ENCODE results near the gene KPNA3. TPM values are rescaled to one million over a fixed set of nuclear protein-coding genes. Genes with fewer than 3 reads are reported as not detected.

KPNA3 gene, protein sequence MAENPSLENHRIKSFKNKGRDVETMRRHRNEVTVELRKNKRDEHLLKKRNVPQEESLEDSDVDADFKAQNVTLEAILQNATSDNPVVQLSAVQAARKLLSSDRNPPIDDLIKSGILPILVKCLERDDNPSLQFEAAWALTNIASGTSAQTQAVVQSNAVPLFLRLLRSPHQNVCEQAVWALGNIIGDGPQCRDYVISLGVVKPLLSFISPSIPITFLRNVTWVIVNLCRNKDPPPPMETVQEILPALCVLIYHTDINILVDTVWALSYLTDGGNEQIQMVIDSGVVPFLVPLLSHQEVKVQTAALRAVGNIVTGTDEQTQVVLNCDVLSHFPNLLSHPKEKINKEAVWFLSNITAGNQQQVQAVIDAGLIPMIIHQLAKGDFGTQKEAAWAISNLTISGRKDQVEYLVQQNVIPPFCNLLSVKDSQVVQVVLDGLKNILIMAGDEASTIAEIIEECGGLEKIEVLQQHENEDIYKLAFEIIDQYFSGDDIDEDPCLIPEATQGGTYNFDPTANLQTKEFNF
- 28.6 and 28.7 TPM in 2 replicates for total RNA-seq

GRCh38 chr13:49792550-49793324 lies at the start of gene KPNA3:
TSS of gene KPNA3 (minus strand) at chr13:49792682. CDS start at chr13:49792506, 176 bp downstream.
- Mint-ChIP-seq H3K9me3 (no peaks in the 10 kb centered on the region), H3K27ac (peak within 1 kb of the TSS; percentile 97), H3K4me1 (peaks cover 31% of the 10 kb centered on the region), H3K27me3 (no peaks in the 10 kb centered on the region), H3K36me3 (ENCODE audit: low read depth) (peaks cover 6% of the 10 kb centered on the region), H3K4me3 (peak within 1 kb of the TSS; percentile 97)
- POLR2A ChIA-PET = interaction anchor here (0.6 to 2.4 kb wide), 37 partner anchors 9 to 1755 kb away, joined by 3 to 23 read pairs (median 4); partner anchors contain the start of genes ARL11, CAB39L, CDADC1 and EBPL
- DNase-seq = peak; percentile 88
- TF ChIP-seq, protein P1, sequence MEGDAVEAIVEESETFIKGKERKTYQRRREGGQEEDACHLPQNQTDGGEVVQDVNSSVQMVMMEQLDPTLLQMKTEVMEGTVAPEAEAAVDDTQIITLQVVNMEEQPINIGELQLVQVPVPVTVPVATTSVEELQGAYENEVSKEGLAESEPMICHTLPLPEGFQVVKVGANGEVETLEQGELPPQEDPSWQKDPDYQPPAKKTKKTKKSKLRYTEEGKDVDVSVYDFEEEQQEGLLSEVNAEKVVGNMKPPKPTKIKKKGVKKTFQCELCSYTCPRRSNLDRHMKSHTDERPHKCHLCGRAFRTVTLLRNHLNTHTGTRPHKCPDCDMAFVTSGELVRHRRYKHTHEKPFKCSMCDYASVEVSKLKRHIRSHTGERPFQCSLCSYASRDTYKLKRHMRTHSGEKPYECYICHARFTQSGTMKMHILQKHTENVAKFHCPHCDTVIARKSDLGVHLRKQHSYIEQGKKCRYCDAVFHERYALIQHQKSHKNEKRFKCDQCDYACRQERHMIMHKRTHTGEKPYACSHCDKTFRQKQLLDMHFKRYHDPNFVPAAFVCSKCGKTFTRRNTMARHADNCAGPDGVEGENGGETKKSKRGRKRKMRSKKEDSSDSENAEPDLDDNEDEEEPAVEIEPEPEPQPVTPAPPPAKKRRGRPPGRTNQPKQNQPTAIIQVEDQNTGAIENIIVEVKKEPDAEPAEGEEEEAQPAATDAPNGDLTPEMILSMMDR (IDR thresholded peaks at IDR 0.05) = no peak
- peak; percentile 89 for ATAC-seq (ENCODE audit: low read depth)
- CTCF ChIA-PET = interaction anchor here (1.0 to 1.6 kb wide), 4 partner anchors 54 to 1119 kb away, joined by 3 to 4 read pairs (median 3); partner anchors contain the start of genes CAB39L and EBPL
- intact Hi-C loops (cut with micrococcal nuclease) = loop anchor here (1.0 to 5.0 kb wide), 17 partner anchors 56 to 1792 kb away; partner anchors contain the start of genes ARL11, CAB39L, CDADC1 and EBPL

DNA sequence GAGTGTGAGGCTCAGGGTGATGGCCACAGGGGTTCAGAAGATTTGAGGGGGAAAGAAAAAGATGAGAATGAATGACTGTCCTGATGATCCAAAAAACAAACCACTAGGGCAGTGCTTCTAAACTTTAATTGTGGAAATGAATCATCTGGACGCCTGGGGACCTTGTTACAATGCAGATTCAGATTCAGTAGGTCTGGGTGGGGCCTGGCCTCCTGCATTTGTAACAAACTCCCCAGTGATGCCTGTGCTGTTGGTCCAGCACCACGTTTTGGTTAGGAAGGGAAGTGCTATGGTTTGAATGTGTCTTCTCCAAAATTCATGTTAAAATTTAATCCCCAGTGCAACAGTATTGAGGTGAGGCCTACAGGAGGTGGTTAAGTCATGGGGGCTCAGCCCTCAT lies 49.5 kb upstream of the KPNA3 start:
- Mint-ChIP-seq H3K27ac (no peak overlapping the region), H3K36me3 (ENCODE audit: low read depth) (no peaks in the 10 kb centered on the region), H3K4me1 (no peaks in the 10 kb centered on the region), H3K9me3 (no peaks in the 10 kb centered on the region), H3K4me3 (no peak overlapping the region), H3K27me3 (no peaks in the 10 kb centered on the region)
- no peak for DNase-seq
- intact Hi-C loops (cut with micrococcal nuclease) = no loop called here
- TF ChIP-seq, protein P1 (IDR thresholded peaks at IDR 0.05) = no peak
- CTCF ChIA-PET = no interaction called here
- POLR2A ChIA-PET = no interaction called here
- ATAC-seq (ENCODE audit: low read depth) = no peak

- no peak for DNase-seq
- POLR2A ChIA-PET = no interaction called here
- no peak for ATAC-seq (ENCODE audit: low read depth)
- Mint-ChIP-seq H3K27ac (no peak overlapping the region), H3K36me3 (ENCODE audit: low read depth) (no peaks in the 10 kb centered on the region), H3K9me3 (no peaks in the 10 kb centered on the region), H3K4me1 (no peaks in the 10 kb centered on the region), H3K4me3 (no peak overlapping the region), H3K27me3 (no peaks in the 10 kb centered on the region)
- intact Hi-C loops (cut with micrococcal nuclease) = no loop called here
- TF ChIP-seq, protein P1 (IDR thresholded peaks at IDR 0.05) = no peak
- CTCF ChIA-PET = no interaction called here
Observed at GRCh38 chr13:49840675-49841074, 48.2 kb upstream of the KPNA3 start.

DNA sequence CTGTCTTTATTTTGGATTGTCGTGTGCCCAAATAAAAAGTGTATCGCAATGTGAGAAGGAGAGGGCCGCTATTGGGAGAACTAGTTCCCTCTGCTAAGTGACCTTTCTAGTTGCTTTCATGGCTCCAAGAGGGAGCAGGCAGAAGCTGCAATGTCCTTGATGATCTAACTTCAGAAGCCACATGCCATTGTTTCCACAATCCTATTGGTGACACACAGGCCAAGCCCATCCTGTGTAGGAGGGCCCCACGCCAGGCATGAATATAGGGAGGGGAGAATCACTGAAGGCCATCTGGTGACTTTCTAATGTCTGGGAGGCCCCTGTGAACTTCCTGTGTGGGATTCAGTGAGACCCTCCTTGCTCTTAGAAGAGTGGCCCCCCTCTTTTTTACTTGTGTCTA lies 47.8 kb upstream of the KPNA3 start:
- Mint-ChIP-seq H3K27ac (no peak overlapping the region), H3K4me3 (no peak overlapping the region), H3K36me3 (ENCODE audit: low read depth) (no peaks in the 10 kb centered on the region), H3K9me3 (no peaks in the 10 kb centered on the region), H3K27me3 (no peaks in the 10 kb centered on the region), H3K4me1 (no peaks in the 10 kb centered on the region)
- intact Hi-C loops (cut with micrococcal nuclease) = no loop called here
- no peak for ATAC-seq (ENCODE audit: low read depth)
- no peak for DNase-seq
- TF ChIP-seq, protein P1 (IDR thresholded peaks at IDR 0.05) = no peak
- POLR2A ChIA-PET = no interaction called here
- CTCF ChIA-PET = no interaction called here

GRCh38 chr13:49838989-49839388 lies 46.5 kb upstream of the KPNA3 start:
- no peaks in the 10 kb centered on the region for H3K9me3 Mint-ChIP-seq

More at GRCh38 chr13:49838989-49839388, 46.5 kb upstream of the KPNA3 start:
- no peak overlapping the region for H3K4me3 Mint-ChIP-seq
- intact Hi-C loops (cut with micrococcal nuclease) = no loop called here
- H3K36me3 Mint-ChIP-seq (ENCODE audit: low read depth) = no peaks in the 10 kb centered on the region
- DNase-seq (no peak), ATAC-seq (ENCODE audit: low read depth) (no peak)
- no peak overlapping the region for H3K27ac Mint-ChIP-seq
- POLR2A ChIA-PET = no interaction called here
- H3K27me3 Mint-ChIP-seq = no peaks in the 10 kb centered on the region
- CTCF ChIA-PET = no interaction called here
- TF ChIP-seq, protein P1 (IDR thresholded peaks at IDR 0.05) = no peak
- H3K4me1 Mint-ChIP-seq = no peaks in the 10 kb centered on the region
